Measurements from ENCODE around the gene ETNK2.

Gene ETNK2

DNA sequence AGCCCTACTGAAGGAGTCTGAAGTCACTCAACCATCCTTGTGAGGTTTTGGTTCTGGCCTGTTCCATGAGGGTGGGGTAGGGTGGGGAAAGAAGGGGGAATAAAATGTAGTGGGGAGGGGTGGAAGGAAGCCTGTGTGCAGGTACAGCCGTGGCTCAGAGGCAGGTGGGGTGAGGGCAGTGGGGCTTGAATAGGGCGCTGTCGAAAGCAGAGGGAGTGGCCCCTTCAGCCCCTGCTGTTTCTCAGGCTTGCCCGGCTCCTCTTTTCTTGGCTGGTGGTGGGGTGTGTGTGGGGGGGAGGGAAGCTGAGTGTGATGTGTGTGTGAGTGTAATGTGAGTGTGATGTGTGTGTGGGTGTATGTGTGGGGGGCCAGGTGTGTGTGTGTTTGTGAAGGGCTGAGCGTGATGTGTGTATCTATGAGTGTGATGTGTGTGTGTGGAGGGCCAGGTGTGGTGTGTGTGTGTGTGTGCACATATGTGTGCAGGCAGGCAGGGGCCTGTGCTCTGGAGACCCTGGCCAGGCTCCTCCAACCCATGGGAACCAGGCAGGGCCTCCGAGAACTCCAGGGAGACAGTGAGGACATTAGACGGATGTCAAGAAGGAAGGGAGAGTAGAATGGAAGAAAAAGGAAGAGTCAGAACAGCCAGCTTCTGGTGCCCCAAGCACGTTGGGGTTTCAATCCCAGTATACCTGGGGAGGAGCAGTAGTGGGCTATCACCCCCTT is 69.9 kb downstream of the ETNK2 start:
- no peak for DNase-seq (ENCODE audit: low read depth in 1 of 2, low spot score in 1 of 2)

DNA sequence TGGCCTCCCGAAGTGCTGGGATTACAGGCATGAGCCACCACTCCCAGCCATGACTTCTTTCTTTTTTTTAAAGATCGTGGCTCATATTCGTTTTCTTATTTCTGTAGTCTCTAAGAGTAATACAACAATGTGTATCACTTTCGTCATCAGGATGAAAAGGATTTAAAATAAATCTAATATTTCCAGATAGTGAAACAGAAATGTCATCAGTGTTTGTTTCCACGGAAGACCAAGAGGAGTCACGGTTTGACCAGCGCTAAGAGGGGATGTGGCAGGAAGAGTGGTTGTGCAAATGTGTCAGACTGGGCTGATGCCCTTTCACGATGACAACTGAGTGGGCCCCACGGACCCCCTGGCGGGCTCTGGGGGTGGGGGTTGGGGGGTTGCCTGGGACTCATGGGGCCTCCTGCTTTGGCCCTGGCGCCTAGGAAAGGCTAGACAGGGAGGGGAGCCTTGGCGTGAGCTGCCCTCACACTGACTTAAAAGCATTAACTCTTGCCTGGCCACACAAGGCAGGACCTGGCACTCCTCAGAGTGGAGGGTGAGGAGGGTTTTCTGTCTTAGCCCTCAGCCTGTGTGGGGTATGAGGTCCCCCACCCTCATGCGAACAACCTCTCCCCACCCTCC is 70.6 kb downstream of the ETNK2 start:
- no peak for DNase-seq (ENCODE audit: low read depth in 1 of 2, low spot score in 1 of 2)

Measured in activated T-helper 1 cell treated with anti-CD3 and anti-CD28 coated beads, Interleukin-2, amount 50 U/mL, for 16 hours (primary cell).